HG03280 (cell line): ENCODE data around the gene ARSA.

ENCODE experiments used
- ATAC-seq: cut with Tn5 transposase; IDR thresholded peaks from one replicate; pipeline ENCODE4 v1.9.1; 2021; ENCODE audit warnings: mild to moderate bottlenecking, moderate library complexity; ENCODE audit not compliant: unreplicated experiment

ARSA gene

GRCh38 chr22:50606165-50606945 lies 21.6 kb downstream of the ARSA start:
- ATAC-seq = no peak

- no peak for ATAC-seq
Measured at GRCh38 chr22:50605613-50606074, 22.3 kb downstream of the ARSA start.

DNA sequence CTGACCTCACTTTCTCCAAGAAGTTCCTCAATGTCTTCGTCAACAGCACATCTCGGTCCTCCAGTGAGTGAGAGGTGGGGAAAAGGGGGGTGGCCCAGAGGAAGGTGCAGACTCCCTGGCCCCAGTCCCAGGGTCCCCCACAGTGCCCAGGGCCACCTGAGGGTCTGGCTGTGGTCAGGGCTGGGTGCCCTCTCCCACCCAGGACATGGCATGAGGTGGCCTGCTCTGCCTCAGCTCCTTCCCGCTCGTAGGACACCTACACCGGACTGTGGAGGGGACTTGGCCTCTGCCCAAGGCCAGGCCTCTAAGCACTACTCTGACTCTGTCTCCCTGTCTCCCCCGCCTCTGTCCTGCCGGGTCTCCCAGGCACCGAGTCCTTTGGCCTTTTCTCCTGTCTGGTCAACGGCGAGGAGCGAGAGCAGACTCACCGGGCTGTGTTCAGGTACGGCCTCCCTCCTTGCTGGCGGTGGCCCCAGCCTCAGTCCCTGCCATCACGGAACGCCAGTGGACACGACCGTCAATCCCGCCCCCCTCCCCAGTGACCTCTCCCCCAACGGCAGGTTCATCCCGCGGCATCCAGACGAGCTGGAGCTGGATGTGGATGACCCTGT lies 22.8 kb downstream of the ARSA start:
- no peak for ATAC-seq

DNA sequence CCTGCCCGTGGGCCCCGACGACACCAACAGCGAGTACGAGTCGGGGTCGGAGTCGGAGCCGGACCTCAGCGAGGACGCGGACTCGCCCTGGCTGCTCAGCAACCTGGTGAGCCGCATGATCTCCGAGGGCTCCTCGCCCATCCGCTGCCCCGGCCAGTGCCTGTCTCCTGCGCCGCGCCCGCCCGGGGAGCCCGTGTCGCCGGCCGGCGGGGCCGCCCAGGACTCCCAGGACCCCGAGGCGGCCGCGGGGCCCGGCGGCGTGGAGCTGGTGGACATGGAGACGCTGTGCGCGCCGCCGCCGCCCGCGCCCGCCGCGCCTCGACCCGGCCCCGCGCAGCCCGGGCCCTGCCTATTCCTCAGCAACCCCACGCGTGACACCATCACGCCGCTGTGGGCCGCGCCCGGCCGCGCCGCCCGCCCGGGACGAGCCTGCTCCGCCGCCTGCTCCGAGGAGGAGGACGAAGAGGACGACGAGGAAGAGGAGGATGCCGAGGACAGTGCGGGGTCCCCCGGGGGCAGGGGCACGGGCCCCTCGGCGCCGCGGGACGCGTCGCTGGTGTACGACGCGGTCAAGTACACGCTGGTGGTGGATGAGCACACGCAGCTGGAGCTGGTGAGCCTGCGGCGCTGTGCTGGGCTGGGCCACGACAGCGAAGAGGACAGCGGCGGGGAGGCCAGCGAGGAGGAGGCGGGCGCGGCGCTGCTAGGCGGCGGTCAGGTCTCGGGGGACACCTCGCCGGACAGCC lies 23.5 kb downstream of the ARSA start:
- ATAC-seq = no peak

DNA sequence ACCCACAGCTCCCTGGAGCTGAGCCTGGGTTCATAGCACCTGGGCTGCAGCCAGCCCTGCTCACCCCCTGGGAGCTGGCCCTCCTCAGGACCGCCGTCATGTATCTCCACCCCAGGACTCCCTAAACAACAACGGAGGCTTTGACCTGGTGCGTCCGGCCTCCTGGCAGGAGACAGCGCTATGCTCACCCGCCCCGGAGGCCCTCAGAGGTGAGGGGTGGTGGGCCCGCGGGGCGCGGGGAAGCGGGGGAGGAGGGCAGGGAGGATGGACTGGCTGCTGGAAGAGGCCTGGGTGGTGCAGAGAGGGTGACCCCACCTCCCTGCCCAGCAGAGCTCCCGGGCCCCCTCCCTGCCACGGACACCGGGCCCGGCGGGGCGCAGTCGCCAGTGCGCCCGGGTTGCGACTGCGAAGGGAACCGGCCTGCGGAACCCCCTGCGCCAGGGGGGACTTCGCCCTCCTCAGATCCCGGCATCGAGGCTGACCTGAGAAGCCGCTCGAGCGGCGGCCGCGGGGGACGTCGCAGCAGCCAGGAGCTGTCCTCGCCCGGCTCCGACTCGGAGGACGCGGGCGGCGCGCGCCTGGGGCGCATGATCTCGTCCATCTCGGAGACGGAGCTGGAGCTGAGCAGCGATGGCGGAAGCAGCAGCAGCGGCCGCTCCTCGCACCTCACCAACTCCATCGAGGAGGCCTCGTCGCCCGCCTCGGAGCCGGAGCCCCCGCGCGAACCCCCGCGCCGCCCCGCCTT lies 24.3 kb downstream of the ARSA start:
- no peak for ATAC-seq

DNA sequence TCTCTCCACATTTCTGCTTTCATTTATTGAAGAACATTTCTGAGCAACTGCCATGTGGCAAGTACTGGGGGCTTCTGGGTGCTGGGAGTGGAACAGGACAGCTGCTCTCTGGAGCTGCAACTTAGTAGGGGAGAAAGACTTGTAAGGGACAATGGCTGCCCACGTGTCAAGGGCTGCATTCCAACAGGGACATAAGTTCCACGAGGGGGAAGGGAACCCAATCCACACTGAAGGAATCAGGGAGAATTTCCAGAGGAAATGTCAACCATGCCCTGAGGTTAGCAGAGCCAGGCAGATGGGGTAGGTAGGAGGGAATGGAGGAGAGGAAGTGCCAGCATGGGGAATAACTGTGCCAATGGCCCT lies 25.6 kb downstream of the ARSA start:
- no peak for ATAC-seq

- no peak for ATAC-seq
Measured at GRCh38 chr22:50601669-50602337, 26.1 kb downstream of the ARSA start.

DNA sequence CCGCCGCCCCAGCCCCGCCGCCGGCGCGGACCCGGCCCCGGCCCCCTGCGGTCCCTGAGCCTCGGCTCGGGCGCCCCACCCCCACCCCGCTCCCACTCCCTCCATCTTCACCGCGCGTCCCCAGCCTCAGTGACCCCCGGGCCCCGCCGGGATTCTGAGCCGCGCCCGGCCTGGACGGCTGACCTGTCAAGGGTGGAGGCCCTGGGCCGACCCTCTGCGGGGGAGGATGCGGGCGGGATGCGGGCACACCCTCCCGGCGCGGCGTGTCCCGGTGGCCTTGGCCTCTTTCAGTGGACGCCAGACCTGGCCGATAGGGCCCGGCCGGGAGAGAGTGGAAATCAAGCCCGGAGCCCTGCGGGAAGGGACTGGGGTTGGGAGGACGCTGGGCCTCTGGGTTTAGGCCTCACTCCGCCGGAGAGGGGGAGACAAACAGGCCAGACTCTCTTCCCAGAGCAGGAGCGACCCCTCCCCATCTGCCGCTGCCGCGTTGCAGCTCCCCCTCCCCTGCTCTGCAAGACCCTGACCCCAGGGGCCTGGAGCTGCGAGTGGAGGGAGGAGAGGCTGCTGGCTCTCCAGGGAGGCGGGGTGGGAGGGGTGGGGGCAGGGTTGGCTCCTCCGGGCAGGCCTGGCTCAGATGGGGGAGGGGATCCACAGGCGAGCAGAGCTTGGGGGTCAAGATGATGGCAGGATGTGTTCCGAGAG lies 26.8 kb downstream of the ARSA start:
- ATAC-seq = no peak

DNA sequence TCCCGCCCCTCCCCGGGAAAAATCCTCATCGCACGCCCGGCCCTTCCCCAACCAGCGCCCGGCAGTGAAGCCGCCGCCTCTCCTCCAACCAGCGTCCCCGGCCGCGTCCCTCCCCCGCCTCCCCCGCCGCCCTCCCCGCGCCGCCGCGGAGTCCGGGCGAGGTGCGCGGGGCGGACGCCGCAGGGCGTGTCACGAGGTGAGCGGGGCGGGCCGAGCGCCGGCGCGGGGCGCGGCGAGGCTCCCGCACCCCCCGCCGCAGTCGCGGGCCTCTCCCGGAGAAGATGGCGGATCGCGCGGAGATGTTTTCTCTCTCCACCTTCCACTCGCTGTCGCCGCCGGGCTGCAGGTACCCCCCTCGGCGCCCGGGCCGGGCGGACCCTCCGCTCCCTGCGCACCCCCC lies 27.4 kb downstream of the ARSA start, which contains the start of gene MAPK8IP2:
TSS of gene MAPK8IP2 (plus strand) at position 256 of the 400 bp plus-strand sequence. CDS start at position 282, 26 bp downstream.
- no peak for ATAC-seq

GRCh38 chr22:50599816-50600455 lies 28.0 kb downstream of the ARSA start:
- no peak for ATAC-seq

GRCh38 chr22:50597097-50597496 lies 30.9 kb downstream of the ARSA start:
- no peak for ATAC-seq

DNA sequence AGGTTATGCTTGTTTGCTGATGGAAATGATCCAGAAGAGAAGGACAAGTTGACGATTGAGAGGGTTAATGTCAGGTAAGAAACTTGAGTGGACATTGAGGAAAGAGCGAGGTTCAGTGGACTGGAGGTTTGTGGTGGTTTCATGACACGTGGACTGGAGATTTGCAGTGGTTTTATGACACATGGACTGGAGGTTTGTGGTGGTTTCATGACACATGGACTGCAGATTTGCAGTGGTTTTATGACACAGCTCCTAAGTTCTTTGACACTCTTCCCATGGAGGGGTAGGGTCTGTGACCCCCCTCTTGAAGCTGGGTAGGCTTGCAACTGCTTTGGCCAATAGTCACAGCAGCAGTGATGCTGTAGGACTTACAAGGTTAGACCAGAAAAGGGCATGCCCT lies 32.8 kb downstream of the ARSA start:
- ATAC-seq = no peak

DNA sequence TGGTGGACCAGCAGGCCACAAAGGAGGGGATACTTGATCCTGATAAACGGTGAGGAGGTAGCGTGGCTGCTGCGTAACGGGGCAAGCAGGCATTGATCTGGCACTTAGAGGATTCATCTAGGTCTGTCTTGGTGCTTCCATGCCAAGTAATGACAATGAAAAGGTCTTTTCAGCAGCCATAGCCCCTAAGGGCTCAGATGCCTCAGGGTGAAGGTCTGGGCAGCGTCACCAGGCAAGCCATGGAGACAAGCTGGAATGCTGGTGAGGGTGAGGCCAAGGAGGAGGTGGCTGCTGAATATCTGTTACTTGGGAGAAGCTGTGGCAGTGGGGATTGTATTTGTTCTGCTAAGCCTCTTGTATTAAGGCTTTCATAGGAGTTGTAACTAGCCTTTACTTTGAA lies 40.5 kb downstream of the ARSA start:
- ATAC-seq = no peak

DNA sequence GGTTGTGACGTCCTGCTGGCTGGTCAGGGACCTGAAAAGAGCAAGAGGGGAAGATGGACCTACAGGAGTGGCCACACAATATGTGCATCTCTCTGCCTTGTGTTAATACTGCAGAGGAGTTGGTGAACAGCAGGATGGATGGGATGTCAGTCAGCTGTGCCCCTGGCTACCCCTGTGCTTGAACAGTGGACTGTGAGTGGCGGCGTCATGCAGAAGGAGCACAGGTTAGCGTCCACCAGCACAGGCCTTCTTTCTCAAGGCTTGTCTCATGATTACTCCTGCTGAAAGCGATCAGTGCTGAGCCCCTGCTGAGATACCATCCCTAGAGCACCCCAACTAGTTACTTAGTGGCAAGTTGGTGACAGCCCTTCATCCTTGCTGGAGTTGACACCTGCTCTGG lies 41.5 kb downstream of the ARSA start:
- no peak for ATAC-seq

GRCh38 chr22:50585781-50586180 lies 42.2 kb downstream of the ARSA start:
- ATAC-seq = no peak

GRCh38 chr22:50585238-50585637 lies 42.7 kb downstream of the ARSA start:
- no peak for ATAC-seq

DNA sequence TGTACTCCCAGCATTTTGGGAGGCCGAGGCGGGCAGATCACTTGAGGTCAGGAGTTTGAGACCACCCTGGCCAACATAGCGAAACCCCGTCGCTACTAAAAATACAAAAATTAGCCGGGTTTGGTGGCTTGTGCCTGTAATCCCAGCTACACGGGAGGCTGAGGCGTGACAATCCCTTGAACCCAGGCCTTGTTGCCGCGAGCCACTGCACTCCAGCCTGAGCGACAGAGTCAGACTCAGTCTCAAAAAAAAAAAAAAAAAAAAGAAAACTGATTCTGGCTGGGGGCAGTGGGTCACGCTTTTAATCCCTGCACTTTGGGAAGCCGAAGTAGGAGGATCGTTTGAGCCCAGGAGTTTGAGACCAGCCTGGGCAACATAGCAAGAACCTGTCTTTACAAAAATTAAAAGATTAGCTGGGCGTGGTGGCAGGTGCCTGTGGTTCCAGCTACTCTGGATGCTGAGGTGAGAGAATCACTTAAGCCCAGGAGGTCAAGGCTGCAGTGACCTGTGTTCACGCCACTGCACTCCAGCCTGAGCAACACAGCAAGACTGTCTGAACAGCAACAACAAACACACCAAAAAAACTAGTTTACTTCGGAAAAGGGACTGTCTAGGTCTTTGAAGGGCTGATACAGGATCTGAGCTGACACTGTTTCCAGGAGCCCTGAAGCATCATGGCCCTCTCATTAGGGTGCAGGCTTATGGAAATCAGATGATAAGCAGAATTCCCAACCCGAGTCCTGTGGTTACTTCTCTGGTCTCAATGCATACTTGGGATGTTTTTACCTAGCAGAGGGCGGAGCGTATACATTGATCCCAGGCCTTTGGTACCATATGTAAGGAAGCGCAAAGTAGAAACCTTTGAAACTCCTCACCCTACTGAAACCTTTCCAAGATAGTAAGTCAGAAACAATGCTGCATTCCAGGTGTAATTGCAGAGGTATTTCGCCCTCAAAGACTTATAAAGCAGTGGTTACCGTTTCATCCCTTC lies 43.6 kb downstream of the ARSA start:
- no peak for ATAC-seq

DNA sequence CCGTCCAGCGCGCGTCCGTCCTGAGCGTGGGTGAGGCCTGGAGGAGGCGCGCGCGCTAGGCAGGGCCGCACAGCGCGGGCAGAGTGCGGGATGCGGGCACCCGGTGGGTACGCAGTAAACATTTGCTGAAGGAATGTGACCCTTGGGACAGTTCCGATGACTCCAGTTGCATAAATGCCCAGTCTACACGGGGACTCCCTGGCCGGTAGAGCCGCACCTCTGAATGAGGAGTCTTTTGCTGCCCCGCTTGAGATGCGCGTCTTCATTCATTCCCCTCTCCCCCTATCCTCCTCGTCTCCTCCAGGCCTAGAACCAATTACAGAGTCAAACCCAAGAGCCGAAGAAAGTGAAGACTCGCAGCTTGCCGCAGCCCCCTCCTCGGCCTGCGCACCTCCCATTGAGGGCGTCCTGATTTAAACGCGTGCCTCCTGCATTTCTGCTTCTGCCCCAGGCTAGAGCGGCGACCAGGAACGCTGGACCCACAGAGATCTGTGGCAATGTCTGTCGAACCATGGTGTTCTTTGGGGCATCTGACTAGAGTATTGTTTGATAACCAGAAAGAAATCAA lies 44.6 kb downstream of the ARSA start:
- peak; percentile 19 for ATAC-seq
